HG03575 (cell line): Measurements from ENCODE around the gene ZNF32.

ENCODE experiments used
- ATAC-seq: cut with Tn5 transposase; IDR thresholded peaks from one replicate; pipeline ENCODE4 v1.9.1; 2021; ENCODE audit not compliant: unreplicated experiment, insufficient number of reproducible peaks, low FRiP score; ENCODE audit errors: extremely low read depth

Gene ZNF32

DNA sequence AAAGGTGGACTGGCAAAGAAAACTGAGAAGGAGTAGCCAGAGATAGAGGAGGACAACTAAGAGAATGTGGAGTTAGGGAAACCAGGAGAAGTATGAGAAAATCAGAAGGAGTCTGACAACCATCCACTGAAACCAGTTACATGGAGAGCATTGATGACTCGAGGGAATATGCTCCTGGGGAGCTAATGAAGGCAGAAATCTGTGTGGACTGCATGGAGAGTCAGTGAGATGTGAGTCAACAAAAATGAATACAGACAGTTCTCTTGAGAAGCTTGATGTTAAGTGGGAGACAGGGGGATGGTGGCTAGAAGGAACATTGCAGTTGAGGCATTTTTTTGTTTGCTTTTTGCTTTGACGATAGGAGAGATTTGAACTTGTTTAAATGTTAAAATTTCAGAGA lies 34.3 kb upstream of the ZNF32 start:
- no peak for ATAC-seq

DNA sequence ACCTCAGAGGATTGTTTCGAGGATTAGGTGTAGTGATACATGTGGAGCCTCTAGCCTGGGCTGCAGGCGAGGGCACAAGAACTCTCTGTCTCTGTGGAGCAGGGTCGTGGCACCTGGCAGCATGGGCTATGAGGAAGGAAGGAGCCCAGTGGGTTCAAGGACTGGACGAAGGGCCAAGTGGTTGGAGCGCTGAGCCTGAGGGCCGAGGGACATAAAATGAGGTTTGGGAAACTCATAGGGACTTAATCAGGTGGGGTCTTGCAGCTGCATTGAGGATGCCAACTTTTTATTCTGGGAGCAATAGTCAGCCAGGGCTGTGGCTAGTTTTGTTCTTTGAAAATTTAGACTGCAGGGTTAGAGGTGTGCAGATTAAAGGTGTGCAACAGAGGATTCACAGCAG lies 33.0 kb upstream of the ZNF32 start:
- ATAC-seq = no peak

DNA sequence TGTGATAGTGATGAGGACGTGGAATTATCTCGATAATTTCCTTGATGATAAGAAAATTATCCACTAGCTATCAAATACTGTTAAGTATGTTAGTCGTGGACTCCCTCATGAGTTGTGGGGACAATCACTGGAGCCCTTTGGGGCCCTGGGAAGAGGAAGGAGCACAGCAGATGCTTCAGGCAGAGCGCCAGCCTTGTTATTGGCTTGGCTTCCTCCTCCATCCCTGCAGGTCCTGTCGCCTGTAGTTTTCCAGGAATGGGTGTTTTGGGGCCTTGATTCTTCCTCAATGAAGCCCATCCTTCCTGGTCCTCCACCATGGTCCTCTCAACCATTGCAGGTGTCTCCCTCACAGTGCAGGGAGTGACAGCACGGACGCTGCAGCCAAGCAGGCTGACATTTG lies 32.5 kb upstream of the ZNF32 start:
- ATAC-seq = no peak

DNA sequence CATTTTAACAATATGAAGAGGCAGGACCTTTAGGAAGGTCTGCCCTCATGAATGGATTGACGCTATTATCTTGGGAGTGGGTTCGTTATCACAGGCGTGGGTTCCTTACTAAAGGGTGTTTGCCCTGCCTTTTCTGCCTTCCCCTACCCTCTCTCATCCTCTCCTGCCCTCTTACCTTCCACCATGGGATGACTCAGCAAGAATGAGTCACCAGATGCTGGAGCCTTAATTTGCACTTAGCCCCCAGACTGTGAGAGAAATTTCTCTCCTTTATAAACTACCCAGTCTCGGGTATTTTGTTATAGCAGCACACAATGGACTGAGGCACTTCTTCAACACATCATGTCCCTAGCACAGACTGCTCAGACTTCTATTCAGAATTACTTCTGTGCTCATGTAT lies 31.4 kb upstream of the ZNF32 start:
- no peak for ATAC-seq

DNA sequence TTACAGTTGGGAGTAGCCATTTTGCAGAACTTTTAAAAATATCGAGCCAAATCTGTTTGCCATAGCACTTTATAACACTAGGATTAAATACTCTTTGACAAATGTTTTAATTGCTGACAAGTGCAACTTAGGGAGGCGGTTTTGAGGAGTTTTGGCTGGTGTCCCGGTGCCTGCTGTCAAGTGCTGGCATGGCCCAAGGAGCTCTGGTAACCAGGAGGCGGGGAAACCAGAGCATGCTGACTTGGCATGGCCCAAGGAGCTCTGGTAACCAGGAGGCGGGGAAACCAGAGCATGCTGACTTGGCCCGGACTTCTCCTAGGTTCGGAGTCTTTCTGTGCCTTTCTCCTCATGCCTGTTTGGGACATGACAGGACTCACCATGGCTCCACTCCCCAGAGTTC lies 30.8 kb upstream of the ZNF32 start:
- ATAC-seq = no peak

DNA sequence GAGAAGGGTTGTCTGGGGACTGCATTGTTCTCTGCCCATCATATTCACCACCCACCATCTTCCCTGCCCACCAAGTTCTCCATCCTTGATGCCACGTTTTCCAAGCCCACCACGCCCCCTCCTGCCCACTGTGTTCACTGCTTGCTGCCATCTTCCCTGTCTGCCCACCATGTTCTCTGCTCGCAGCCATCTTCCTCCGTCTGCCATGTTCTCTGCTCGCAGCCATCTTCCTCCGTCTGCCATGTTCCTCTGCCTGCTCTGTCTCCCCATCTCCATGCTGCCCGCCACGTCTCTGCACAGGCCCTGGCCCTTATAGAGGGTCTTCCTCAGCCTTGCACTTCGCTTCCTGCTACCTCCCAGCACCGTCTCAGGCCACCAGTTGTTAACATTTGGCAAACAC lies 30.0 kb upstream of the ZNF32 start:
- ATAC-seq = no peak

DNA sequence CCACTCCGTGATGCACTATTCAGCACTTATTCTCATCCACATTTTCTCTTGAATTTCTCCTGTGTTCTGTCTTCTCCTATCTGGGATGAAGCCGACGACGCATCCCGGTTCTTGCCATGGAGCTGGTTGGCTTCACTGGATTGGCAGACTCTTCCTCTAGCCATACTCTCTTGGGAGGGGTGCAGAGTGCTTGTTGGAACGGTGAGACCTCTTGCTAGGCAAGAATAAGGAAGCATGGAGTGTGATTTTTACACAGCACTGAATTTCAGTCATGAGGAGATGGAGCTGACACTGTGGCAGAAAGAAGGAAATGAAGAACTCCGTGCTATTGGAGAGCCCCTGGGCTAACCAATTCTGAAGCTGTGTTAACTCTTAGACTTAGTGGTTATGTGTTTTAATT lies 28.2 kb upstream of the ZNF32 start:
- ATAC-seq = no peak

DNA sequence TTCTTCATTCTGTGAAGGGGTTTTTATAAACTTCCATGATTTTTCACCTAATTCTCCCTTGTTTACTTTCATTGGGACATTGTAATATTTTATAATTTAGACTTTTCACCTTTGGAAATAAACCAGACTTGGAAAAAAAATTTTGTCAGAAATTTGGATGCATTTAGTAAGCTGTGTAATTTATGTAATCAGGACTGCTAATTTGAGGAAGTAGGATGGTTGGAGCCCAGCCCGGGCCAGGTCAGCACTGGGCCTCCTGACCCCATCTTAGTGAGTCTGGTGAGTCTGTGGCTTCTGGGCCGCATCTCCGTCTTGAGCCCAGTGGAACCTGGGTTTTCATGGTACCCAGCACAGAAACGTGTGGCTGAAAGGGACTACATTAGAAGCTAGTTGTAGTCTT lies 27.6 kb upstream of the ZNF32 start:
- no peak for ATAC-seq

DNA sequence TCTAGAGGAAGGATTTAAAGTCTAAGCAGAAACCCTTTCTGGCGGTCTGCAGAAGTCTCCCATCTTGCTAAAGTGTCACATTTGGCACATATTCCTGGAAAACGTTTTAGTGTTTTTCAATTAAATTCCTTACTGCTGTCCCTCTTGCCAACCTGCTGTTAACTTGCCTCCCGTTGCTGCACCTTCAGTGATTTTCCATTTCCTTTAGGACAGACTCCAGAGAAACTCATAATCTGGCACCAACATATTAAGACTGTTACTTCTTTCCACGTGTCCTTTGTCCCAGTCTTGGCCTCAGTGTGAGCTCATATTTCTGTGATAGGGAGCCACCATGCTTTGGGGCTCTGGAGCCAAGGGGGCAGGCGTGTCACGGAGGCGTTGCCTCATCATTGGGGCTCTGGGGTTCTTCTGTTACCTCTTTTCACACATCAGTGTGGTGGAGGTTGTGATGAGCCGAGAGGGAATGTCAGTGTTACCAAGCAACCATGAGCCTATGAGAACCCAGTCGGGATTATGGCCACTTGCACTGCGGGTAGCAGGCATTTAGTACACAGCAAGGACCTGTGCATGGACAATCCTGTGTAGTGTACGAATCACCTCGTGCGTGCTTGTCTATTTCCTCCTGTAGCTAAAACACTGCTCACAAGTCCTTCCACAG lies 26.0 kb upstream of the ZNF32 start:
- no peak for ATAC-seq

DNA sequence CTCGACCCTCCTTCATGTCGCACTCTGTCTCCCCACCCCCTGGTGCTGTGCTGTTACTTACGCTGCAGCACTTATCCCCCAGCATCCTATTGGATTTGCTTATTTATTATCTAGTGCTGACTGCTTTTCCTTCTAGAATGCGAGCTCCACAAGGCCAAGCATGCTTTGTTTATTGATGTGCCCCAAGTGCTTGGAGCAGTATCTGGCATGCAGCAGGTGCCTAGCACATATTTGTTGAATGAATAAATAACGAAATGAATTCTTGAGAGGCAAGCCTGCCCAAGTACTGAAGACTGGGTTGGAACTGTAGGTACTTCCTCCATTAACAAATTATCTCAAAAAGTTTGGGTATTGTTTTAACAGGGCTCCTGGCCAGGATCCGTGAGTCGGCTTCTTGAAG lies 24.8 kb upstream of the ZNF32 start:
- no peak for ATAC-seq

DNA sequence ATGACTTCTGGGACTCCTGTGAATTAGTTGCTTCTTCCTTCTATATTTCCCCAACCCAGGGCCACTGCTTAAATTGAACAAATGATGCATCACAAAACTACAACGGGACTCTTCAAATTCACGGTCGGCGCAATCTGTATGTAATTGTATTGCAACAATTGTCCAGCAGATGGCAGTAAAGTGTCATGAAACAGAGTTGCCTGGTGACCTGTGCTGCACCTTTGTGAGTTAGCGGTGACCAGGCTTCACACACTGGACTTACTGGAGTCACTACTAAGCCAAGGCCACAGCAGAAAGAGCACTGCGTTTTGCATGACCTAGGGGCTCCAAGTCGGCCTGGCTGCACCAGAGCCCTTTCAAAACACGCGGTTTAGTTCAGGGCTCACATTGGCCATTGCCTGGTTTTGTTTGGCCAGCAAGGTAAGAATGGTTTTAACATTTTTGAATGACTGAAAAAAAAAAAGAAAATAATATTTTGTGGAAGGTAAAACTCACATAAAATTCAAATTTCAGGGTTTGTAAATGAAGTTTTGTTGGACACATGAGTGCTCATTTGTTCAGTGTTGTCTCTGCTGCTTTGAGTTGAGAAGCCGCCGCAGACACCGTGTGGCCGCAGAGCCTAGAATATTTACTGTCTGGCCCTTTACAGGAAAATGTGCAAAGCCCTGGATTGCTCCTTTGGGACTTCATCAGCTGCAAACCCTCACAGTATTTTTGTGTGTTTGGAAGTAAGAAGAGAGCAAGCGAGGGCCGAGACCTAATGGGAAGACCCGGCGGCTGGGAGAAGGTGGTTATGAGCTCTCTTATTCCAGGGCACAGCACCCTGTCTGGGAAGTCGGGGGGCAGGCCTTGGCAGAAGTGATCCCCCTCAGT lies 23.2 kb upstream of the ZNF32 start:
- ATAC-seq = no peak

DNA sequence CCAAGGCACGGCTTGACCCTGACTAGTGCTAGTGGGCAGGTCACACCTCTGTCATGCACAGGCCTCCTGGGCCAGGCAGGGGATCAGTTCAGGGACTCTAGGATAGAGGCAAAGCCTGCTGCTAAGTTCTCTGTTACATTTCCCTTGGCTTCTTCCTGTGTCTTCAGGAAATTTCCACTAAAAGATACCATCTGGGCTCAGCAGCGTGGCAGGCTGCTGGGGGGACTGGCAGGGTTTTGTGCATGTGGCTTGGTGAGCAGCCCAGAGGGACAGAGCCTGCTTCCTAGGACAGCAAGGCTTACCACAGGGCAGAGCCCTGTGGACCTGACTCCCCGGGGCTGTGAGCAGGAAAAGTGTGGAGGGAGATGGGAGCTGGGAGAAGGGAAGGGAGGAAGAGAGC lies 20.7 kb upstream of the ZNF32 start:
- no peak for ATAC-seq

DNA sequence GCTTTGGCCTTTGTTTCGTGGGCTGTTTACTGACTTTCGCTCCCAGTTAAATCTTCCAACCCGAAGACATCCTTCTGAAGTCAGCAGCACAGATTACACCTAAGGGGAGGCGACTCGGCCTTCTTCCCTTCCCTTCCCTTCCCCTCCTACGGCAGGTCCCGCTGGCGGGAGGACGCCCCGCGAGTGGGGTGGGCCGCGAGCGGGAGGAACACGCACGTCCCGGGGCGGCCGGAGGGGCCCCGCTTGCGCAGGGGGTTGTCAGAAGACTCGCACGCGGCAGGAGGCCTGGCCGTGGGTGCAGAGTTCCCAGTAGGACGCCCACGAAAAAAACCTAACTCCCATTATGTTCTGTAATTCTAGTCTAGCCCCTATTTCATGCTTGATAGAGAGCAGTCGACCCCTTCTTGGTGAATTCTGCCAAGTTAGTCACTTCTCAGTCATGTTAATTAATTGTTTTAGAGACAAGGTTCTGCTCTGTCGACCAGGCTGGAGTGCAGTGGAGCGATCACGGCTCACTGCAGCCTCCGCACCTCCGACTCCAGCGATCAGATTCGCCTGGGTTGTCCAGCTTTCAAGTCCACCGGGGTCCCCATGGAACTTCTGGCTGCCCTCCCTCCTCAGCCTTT lies 19.2 kb upstream of the ZNF32 start:
- no peak for ATAC-seq

DNA sequence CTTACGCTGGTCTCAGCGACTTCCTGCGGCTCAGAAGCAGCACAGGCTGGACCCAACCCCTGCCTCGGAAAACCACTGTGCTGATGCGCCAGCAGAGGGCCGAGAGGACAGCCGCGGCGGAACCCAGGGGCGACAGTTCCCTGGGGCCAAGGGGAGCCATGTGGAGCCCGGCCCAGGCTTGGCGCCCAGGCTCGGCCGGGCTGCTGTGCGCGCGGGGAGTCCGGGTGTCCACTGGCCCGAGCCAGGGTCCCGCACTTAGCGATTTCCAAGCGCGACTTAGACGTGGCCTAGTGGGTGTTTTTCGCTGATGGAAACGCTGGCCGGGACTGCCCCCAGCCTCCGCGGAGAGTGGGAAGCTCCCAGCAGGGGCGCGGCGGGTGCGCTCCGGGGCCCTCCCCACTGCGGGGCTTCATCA lies 18.6 kb upstream of the ZNF32 start:
- no peak for ATAC-seq

DNA sequence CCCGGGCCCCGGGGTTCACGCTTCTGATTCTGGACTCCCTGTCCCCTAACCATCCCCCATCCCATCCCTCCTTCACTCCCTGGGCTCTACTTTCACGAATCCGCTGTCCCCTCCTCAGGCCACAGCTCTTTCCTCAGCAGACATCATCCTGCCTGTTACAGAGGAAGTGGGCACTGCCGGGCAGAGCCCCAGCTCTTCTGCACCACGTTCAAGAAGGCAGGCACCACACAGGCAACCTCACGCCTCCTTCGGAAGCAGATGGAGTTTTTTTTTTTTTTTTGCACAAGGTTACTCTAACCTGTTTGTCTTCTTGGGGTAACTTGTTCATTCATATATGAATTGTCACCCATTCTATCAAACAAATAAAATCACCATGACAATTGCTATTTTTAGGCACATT lies 17.9 kb upstream of the ZNF32 start:
- no peak for ATAC-seq

DNA sequence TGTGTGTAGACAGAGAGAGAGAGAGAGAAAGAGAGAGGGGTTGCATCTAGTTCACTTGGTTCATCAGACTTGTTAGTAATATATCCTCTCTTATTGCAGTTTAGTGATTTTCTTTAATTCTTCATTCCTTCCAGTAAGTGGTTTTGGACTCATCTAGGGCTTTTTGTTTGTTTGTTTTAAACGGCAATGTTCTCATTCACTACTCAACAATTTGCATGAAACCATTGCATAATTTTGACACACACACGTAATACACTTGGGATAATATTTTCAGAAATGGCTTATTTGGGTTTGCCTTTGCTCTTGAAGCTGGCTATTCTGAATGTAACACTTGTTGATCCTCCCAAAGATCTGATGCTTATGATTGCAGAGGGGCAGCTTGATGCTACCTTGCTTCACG lies 16.4 kb upstream of the ZNF32 start:
- no peak for ATAC-seq

DNA sequence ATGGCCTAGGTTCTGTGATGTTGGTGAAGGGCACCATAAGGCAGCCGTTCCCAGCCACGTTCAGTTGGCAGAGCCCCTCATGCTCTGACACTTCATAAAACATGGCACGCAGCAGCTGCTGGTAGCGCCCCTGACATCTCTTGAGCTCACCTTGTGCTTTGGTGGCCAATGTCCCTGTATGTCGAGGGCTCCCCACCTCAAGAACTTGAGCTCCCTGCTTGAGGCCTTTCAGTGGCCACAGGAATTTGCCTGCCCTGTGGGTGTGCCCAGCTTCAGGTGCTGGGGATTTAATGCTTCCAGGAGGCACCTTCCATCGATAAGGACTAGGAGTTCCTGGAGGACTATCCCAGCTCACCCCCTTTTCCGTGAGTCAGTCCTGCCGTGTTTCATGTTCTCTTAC lies 9.5 kb upstream of the ZNF32 start:
- no peak for ATAC-seq

DNA sequence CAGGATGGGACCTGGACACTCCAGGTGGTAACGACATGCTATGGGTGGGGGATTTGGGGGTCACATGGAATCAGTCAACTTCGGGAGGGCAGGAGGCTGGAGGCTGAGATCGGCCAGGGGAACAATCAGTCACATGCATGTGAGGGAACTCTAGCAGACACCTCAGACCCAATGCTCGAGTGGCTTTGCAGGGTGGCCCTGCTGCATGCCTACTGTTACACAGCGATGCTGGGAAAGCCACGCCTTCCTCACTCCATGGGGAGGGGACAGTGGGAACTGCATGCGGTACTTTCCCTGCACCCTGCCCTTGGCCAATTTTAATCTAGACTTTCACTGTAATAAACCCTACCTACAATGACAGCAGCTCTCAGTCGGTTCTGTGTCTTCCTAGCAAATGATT lies 6.6 kb upstream of the ZNF32 start:
- no peak for ATAC-seq

DNA sequence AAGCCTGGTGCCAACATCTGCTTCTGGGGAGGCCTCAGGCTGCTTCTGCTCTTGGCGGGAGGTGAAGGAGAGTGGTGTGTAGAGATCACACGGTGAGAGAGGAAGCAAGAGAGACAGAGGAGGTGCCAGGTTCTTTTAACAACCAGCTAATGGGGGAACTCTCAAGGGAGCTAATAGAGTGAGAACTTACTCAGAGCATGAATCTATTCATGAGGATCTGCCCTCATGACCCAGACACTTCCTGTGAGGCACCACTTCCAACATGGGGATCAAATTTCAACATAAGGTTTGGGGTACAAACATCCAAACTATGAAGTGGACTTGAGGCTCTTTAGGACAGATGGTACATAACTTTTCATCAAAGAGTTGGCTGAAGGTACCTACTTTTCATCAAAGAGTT lies 5.1 kb upstream of the ZNF32 start:
- no peak for ATAC-seq

DNA sequence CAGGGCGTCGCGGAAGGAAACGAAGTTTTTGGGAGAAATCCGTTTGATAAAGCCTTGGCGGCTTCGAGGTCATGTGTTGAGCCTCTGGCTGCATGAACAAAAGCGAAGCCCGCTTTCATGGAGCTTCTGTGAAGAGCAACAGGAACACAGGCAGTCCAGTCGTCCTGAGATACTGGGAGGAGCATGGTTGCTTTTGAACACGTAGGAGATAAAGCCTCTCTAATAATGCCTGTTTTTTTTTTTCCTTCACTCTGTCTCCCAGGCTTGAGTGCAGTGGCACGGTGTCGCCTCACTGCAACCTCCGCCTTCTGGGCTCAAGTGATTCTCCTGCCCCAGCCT lies 473 bp upstream of the ZNF32 start:
- no peak for ATAC-seq

DNA sequence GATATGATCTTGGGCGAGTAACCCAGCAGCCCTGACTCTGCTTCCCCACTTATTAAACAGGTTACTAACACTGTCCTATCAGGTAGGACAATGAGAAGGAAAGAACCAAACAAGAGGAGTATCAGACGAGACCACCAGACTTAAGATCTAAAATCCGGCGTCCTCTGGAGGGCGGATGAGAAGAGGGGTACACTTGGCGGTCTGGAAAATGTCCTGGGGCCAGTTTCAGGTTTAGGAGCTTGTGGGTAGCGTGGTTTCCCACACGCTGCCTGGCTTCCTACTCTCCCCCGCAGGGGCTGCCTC lies 635 bp downstream of the ZNF32 start:
- no peak for ATAC-seq
